Prostate gland (tissue), 2 donors: ENCODE measurements around the gene GALNT2.

Experiments
- POLR2A ChIP-seq: fragments of 450-650 bp; IDR thresholded peaks from one replicate; pipeline ENCODE4 v1.6.1; 2016; ENCODE audit warnings: antibody characterized with exemption, mild to moderate bottlenecking
- TF ChIP-seq, protein P1 (sequence below), 4 experiments: fragments of 200-600 bp in 2 of 4; fragments of 450-650 bp in 2 of 4; sonication (generic) in 2 of 4; IDR thresholded peaks; 1 replicate in 3 of 4; 2 replicates in 1 of 4; pipeline ENCODE4 v1.5.1; 2016 to 2019; ENCODE audit warnings: antibody characterized with exemption in 4 of 4, mild to moderate bottlenecking in 2 of 4, moderate library complexity in 2 of 4

DNA sequence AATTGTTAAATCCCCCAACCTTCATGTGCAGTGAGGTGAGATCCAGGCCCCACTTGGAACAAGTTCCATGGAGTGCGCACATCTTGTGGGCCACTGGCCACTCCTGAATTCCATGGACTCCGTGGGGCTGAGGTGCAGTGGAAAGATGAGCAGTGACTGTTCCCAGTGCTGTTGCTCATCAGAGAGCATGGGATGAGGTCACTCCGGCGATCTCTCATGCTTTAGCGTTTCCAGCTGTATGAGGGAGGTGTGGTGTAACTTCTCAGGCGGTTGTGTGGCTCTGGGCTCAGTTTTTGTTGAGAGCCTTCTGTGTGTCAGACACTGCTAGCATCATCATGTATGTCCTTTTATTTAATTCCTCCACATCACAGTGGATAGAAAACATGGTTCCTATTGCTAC, 96.2 kb downstream of the GALNT2 start:
- TF ChIP-seq, protein P1, sequence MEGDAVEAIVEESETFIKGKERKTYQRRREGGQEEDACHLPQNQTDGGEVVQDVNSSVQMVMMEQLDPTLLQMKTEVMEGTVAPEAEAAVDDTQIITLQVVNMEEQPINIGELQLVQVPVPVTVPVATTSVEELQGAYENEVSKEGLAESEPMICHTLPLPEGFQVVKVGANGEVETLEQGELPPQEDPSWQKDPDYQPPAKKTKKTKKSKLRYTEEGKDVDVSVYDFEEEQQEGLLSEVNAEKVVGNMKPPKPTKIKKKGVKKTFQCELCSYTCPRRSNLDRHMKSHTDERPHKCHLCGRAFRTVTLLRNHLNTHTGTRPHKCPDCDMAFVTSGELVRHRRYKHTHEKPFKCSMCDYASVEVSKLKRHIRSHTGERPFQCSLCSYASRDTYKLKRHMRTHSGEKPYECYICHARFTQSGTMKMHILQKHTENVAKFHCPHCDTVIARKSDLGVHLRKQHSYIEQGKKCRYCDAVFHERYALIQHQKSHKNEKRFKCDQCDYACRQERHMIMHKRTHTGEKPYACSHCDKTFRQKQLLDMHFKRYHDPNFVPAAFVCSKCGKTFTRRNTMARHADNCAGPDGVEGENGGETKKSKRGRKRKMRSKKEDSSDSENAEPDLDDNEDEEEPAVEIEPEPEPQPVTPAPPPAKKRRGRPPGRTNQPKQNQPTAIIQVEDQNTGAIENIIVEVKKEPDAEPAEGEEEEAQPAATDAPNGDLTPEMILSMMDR (IDR thresholded peaks at IDR 0.05): no peak
- no peak for TF ChIP-seq POLR2A
